HG02943 (cell line): ENCODE data around the gene GKAP1.
"Not testable (repeated sequence)": the region's sequence is repeated elsewhere in the genome, so short reads cannot be mapped to it uniquely, and the experiment has no call there.

Experiments
- ATAC-seq: cut with Tn5 transposase; IDR thresholded peaks from one replicate; pipeline ENCODE4 v1.9.1; 2021; ENCODE audit warnings: mild to moderate bottlenecking, low read depth, moderate library complexity; ENCODE audit not compliant: unreplicated experiment

GKAP1 gene

DNA sequence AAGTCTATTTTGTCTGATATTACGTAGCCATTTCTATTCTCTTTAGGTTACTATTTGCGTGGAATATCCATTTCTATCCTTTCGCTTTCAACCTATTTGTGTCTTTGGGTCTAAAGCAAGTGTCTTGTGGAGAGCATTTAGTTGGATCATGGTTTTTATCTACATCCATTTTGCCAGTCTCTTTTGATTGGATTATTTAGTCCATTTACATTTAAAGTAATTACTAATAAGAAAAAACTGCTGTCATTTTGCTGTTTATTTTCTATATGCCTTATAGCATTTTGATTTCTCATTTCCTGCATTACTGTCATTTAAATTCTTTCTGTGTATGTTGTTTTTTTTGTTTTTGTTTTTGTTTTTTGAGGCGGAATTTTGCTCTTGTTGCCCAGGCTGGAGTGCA, 83.8 kb downstream of the GKAP1 start:
- ATAC-seq = no peak

DNA sequence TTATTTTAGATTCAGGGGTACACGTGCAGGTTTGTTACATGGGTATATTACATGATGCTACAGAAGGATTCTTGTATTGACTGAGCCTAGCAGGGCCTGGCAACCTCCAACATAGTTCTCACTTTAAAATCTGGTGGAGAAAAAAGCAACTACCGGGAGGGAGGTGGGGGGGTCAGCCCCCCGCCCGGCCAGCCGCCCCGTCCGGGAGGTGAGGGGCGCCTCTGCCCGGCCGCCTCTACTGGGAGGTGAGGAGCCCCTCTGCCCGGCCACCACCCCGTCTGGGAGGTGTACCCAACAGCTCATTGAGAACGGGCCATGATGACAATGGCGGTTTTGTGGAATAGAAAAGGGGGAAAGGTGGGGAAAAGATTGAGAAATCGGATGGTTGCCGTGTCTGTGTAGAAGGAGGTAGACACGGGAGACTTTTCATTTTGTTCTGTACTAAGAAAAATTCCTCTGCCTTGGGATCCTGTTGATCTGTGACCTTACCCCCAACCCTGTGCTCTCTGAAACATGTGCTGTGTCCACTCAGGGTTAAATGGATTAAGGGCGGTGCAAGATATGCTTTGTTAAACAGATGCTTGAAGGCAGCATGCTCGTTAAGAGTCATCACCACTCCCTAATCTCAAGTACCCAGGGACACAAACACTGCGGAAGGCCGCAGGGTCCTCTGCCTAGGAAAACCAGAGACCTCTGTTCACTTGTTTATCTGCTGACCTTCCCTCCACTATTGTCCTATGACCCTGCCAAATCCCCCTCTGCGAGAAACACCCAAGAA, 88.8 kb downstream of the GKAP1 start:
- not testable (repeated sequence) for ATAC-seq

DNA sequence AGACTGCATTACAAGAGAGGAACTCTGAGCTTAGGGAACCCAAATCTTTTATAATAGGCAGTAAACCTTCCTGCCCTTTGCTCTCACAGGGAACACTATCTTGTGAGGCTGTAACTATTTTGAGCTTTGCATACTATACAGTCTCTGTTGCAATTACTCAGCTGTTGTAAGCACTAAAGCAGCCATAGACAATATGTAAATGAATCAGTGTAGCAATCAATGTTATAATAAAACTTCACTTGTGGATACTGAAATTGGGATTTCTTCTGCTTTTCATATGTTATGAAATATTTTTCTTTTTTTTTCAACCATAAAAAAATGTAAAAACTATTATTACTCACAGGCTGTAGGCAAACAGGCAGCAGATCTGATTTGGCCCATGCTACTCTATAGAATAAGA, 93.1 kb downstream of the GKAP1 start:
- no peak for ATAC-seq

DNA sequence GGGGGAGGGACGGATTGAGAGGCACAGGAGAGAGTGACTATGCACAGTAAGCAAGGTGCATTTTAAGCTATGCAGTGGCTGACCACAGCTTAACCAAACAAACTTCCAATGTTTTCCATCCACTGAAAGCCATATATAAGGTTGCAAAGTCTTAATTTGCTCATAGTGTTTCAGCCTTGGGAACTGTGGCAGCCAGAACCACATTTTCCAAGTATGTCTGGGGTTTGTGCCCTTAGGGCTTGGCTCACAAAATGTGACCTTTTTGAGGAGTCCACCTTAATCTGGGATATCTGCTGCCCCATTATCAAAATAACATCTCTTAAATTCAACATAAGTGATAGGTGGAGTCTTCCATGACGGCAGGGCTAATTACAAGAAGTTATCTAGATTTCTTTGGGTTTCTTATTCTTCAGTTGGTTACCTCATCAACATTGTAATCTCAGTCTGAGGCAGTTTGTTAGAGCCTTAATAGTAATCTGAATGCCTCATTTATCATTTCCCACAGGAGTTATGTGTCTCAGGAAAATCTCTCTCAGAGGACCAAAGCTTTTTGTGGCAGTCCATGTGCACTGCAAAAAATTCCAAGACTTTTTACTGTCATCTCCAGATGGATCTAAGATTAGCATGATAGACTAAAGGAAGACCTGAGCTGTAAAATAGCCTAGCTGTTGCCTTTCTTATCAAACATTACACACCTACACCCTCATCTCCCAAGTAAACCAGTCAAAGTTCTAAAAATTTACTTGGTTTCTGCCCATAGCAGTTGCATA, 94.7 kb downstream of the GKAP1 start:
- no peak for ATAC-seq

DNA sequence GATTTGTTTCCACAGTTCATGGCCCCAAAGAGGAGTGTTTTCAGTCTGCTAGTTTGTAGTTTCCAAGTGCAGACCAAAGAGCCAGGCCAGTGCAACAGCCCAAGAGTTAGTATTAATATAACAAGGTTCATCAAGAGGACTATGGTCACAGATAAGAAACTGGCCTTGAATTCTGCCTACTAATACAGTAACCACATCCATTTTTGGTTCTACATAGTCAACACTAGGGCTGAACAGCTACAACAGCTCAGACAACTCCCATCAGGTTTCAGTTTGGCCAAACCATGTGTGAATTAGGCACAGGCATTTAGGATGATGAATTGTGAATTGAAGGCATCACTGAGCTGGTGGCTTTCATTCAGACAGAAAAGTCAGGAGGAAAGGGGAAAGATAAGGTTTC, 96.1 kb downstream of the GKAP1 start:
- ATAC-seq = no peak

DNA sequence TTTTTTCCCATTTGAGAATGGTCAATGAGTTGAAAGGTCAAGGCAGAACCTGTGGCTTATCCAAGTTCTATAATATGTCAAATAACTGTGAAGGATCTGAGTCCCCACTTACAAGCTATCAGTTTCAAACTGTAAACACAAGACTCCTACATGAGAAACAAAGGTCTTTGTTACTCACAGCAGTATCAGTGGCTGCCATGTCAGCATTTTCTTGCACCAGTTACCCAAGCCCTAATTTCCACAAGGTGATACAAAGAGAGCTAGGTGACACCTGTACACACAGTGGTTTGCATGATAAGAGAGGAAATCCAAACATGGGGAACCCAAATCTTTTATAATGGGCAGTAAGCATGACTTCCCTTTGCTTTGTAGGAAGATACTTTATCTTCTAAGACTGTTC, 101.8 kb downstream of the GKAP1 start:
- ATAC-seq = no peak

DNA sequence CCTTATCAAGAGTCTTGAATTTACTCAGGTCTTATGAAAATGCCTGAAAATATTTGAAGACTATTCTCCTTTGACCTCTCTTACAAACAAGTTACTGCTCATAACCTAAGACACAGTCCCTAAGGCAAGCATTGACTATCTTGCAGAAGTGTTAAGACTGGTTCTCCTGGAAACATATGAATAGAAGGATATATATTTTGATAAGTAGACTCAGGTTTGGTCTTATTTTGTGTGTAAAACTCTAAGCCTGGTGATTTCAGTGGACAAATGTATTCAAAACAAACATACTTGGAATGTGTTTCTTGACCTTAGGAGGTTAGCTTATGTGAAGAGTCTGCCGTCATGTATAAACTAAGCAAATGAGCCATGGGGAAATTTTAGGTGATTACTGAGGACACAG, 102.3 kb downstream of the GKAP1 start:
- ATAC-seq = no peak

DNA sequence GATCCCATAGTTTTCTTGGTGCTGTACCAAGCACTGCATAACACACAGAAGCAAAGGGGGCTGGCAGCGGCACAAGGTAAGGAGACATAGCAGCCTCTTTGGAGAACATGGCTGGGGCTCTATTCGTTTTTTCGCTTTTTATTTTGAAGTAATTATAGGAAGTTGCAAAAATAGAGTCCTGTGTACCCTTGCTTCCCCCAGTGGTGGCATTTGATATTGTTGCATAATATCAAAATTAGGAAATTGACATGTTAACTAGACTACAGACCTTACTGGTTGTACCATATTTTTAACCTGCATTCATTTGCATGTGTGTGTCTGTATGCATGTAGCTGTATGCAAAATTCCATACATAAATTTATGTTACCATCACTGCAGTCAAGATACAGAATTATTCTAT, 103.2 kb downstream of the GKAP1 start:
- ATAC-seq = no peak

DNA sequence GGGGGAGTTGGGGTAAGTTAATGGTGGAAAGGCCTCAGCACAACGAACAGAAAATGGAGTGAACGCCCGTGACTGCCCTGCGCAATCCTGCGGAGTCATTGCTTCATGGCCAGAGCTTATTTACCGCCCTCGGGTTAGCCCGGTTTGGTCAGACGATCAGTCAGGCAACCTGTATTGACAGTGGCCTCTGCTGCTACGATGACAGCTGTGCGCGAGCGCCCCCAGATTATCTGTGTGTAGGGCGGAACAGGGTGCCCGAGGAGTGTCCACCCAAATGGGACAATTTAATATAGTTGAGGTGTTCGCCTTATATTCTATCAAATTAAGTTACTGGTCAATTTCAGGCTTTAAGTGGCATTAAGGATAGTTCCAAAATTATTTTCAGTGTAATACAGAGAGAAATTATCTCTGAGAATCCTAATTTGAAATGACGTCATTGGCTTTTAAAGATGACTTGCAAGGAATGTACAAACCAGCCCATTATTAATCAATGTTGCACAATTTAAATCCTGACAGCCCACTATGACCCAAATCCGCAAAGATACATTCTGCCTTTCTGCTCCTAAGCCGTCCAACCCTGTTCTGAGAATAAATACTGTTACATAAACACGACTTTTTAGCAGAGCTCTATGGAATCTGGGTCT, 108.9 kb downstream of the GKAP1 start:
- peak; percentile 51 for ATAC-seq

DNA sequence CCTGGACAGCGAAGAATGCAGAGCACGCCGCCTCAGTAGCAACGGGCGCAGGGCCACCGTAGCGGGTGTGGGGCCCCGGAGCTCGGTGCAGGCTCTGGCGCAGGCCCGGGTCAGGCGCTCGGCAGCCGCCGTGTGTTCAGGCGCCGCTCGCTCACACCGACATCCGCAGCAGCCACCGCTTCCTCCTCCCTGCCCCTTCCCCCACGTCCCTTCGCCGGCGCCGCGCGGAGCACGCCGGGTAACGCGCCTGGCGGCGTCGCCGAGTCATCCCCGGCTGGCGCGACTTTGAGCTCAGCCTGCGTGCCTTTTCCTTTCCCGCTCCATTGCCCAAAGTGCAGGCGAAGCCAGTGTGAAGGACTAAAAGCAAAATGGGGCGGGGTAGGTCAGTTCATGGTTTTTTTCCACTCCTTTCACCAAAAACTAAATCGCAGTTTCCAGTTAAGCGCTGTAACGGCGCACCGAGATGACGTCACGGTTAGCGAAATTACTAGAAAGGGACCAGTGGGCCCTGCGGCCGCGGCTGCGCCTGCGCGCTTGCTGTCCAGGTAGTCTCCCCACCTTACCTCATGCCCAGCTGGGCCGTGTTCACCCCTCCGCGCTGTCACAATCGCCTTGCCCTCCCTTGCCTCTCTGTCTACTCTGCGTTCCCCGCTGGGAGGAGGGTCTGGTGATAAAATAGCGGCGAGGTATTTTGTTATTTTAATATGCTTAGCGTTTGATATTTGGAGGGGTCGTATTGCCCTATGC, 109.6 kb downstream of the GKAP1 start, which contains the start of gene UBQLN1:
Gene UBQLN1 (minus strand): TSS at position 191 of the 747 bp plus-strand sequence. CDS start 279 bp downstream, outside the sequence.
- ATAC-seq = peak; percentile 85

DNA sequence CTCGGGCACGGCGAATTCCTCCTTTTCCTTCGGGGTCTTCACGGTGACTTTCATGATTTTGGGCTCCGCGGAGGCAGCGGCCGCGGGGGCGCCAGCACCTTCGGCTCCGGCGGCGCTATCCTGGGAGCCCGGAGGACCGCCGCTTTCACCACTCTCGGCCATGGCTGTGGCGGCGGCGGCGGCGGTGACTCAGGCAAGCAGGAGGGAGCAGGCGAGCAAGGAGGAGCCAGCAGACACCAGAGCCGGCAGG, 110.1 kb downstream of the GKAP1 start:
- peak; percentile 50 for ATAC-seq

DNA sequence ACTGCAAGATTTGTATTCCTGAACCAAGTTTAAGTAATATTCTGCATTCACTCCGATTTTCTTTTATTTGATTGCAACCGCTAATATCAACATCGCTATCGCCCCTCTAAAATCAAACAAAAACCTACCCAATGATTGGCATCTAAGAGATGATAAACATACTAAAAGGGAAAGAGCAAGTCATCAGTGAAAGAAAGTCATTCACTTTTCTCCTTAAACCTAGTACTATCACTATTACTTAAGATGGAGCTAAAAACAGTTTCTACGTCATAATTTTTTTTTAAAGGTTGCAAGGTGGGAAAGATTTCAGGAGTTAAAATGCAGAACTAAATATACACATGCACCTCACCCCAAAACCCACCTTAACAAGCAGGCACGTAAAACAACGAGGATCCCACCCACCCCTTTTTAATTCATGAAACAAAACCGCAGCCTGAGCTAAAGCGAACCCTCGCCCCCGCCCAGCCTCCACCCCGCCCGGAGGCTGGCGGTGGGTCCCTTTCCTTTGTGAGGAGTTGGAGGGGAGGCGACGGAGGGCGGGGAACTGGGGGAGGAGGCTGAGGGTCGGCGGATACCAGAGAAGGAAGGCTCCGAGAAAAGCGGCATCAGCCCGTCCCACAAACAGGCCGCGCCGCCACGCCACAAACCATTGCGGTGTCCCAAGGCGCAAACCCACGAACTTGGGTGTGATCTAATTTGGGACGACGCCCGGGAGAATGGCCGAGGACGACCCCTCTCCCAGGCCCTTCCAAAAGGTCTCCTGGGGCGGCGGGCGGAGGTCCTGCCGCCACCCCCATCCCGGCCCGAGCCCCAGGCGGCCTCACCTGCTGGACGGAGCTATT, 110.7 kb downstream of the GKAP1 start:
- peak; percentile 23 for ATAC-seq

DNA sequence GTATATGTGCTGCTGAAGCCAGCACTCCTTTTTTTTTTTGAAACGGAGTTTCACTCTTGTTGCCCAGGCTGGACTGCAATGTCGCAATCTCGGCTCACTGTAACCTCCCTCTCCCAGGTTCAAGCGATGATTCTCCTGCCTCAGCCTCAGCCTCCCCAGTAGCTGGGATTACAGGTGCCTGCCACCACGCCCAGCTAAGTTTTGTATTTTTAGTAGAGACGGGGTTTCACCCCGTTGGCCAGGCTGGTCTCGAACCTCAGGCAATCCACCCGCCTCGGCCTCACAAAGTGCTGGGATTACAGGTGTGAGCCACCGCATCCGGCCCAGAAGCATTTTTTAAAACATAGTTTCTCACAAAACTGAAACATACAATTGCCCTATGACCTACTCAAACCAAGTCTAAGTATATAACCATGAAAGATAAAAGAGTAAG, 112.3 kb downstream of the GKAP1 start:
- ATAC-seq = not testable (repeated sequence)

DNA sequence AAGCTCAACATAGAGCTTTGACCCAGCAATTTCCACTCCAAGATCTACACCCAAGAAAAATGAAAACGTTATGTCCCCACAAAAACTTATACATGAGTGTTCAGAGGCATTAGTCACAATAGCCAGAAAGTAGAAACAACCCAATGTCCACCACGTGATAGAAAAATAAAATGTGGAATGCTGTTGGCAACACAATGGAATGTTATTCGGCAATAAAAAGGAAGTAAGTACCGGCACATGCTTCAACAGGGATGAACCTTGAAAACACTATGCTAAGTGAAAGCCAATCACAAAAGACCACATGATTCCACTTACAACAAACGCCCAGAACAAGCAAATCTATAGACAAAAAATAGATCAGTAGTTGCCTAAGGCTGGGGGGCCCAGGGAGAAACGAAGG, 115.8 kb downstream of the GKAP1 start:
- ATAC-seq = no peak

DNA sequence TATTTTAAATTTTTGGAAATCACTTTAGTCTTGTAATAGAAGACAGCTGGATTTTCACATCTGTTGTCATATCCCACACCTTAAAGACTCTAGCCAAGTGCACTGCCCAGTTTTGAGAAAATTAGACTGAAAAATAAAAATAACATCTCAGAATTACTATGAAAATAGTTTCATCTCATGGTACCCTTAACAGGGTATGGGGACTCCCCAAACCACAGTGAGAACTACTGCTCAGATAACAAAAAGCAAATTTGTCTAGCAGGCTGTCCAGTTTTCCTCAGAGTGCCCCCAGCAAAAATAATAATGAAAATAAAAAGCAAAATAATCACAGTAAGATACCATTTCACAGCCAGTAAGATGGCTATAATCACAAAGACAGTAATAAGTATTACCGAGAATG, 116.3 kb downstream of the GKAP1 start:
- no peak for ATAC-seq

DNA sequence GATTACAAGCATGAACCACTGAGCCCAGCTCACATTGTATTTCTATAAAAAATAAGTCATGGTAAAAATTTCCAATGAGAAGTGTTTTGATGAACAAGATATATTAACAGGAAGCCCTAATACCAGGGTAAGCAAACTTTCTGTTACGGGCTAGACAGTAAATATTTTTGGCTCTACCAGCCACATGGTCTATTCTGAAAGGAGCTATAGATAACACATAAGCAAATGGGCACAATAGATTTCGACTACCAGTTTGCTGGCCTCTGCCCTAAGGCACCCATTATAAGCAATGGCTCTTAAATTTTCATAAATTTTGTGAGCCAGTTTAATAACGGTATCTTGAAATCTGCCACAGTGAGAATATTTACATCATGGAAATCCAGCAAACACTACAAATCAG, 118.0 kb downstream of the GKAP1 start:
- ATAC-seq = no peak

DNA sequence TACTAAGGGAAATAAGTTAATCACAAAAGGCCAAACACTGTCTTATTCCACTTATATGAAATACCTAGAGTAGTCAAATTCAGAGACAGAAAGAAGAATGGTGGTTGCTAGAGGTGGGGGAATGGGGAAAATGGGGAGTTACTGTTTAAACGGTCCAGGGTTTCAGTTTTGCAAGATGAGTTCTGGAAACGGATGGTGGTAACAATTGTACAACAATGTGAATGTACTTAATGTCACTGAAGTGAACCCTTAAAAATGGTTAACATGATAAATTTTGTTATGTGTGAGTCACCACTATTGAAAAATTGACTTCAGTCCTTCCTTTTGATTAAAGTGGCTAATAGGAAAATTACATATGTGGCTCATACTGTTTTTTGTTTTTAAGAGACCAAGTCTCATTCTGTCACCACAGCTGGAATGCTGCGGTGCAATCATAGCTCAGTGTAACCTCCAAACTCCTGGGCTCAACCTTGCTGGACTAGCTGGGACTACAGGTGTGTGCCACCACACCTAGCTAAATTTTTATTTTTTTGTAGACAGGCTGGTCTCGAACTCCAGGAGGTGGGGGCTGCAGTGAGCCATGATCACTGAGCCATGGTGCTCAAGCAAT, 118.5 kb downstream of the GKAP1 start:
- ATAC-seq = no peak

DNA sequence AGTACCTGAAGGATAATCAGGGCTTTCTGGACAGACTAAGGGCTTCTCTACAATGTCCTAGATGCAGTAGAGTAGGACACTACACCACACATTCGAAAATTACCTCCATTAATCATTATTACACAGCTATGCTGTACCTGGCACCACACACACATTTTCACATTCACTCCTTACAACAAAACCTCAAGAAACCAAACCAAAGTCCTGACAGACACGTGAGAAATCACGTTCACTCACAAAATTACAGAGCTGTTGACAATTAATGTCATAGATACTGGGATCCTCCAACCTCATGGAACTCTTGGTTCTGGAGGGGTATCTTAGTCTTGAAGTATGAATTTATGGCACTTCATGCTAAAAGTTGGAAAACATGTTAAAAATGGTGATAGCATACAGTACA, 126.1 kb downstream of the GKAP1 start:
- no peak for ATAC-seq
